Adrenal gland (tissue), 12 donors: ENCODE results near the gene TSKU. TPM values are rescaled to one million over a fixed set of nuclear protein-coding genes. Genes with fewer than 3 reads are reported as not detected.

Experiments
- DNase-seq, 7 donors: peaks; one replicate each; pipeline ENCODE4 v3.0.0-alpha.2; 2019 to 2020
- H3K27ac ChIP-seq, 5 donors: fragments of 200-600 bp; sonication (generic) in 4 of 5; 1 replicate in 3 of 5; 2 replicates in 2 of 5; pipeline versions ENCODE4 v1.5.1 to v1.8.0; 2016 to 2020; ENCODE audit warnings: mild to moderate bottlenecking in 1 of 5
- H3K27me3 ChIP-seq: fragments of 200-600 bp; 2 replicates; pipeline ENCODE4 v1.8.0; 2021
- H3K36me3 ChIP-seq, 2 donors: fragments of 200-600 bp; replicated peaks in 1 of 2; 1 replicate in 1 of 2; 2 replicates in 1 of 2; pipeline versions ENCODE4 v1.5.1 to v1.8.0; 2018 to 2022
- H3K4me1 ChIP-seq, 2 donors: fragments of 200-600 bp; replicated peaks in 1 of 2; 1 replicate in 1 of 2; 2 replicates in 1 of 2; pipeline versions ENCODE4 v1.5.1 to v1.8.0; 2018 to 2021
- H3K4me3 ChIP-seq, 4 donors: fragments of 200-600 bp; sonication (generic) in 3 of 4; one replicate each; pipeline ENCODE4 v1.5.1; 2016 to 2018
- H3K9me3 ChIP-seq, 3 donors: fragments of 200-600 bp; sonication (generic) in 1 of 3; replicated peaks in 1 of 3; 1 replicate in 2 of 3; 2 replicates in 1 of 3; pipeline versions ENCODE4 v1.5.1 to v1.8.0; 2016 to 2021
- POLR2A ChIP-seq, 2 donors: fragments of 450-650 bp; IDR thresholded peaks; one replicate each; pipeline ENCODE4 v1.6.1; 2017; ENCODE audit warnings: antibody characterized with exemption in 2 of 2, mild to moderate bottlenecking in 2 of 2, moderate library complexity in 1 of 2
- WGBS, 4 donors: extraction: QIAGEN DNeasy Blood & Tissue Kit in 2 of 4; methylation state at CpG; one replicate each; pipeline versions ENCODE4 v1.1.5 to v1.1.7; 2013 to 2017; 5-methylcytosine and 5-hydroxymethylcytosine counted together
- intact Hi-C, 2 donors: fragments of 100-400 bp; cut with DNase I; formaldehyde crosslinking; loops; one replicate each; pipeline versions ENCODE4 v1.14.1 to v1.15.0; 2022 to 2023
- polyA plus RNA-seq, 3 donors: library from polyadenylated mRNA; stranded (reverse); fragments of 200-250 nt in 2 of 3; fragments of 350-450 nt in 1 of 3; fragmentation: Illumina TruSeq in 1 of 3; extraction: RNeasy Lipid Tissue Mini Kit (QIAGEN cat#74804) in 1 of 3; gene quantifications; one replicate each; pipeline ENCODE4 v1.2.3, GENCODE V29; 2013 to 2014
- total RNA-seq, 9 donors: library from RNA; depleted of rRNA in 4 of 9; stranded (reverse); fragments of >200 nt in 4 of 9; fragments of 120-200 nt in 1 of 9; fragmentation: NEBNext Ultra II Directional in 1 of 9; extraction: Animal tissue kit (Norgen Biotek cat#: 25700) in 1 of 9; gene quantifications; one replicate each; pipeline versions ENCODE4 v1.1.0 to v1.2.4, GENCODE V29; 2013 to 2023
- TF ChIP-seq, protein P1 (sequence below), 6 experiments: fragments of 450-650 bp in 4 of 6; fragments of 200-600 bp in 2 of 6; sonication (generic) in 1 of 6; IDR thresholded peaks; 1 replicate in 5 of 6; 2 replicates in 1 of 6; pipeline versions ENCODE4 v1.5.1 to v1.8.0; 2016 to 2021; ENCODE audit warnings: antibody characterized with exemption in 6 of 6, mild to moderate bottlenecking in 2 of 6, moderate library complexity in 1 of 6
- donor health status: healthy with polysubstance abuse.
- donor health status: Bipolar disorder and iron deficiency.
- donor health status: DM: yes; HTN: yes; CAD: no.
- donor health status: DM: no; HTN: no; CAD: no.
- donor health status: DM: no; HTN: no; CAD: no.
- donor health status: DM: yes; HTN: yes; CAD: no.

Gene TSKU
- total and polyA plus RNA-seq, 12 donors, result 6.7 to 129 (median 12.7) TPM

DNA sequence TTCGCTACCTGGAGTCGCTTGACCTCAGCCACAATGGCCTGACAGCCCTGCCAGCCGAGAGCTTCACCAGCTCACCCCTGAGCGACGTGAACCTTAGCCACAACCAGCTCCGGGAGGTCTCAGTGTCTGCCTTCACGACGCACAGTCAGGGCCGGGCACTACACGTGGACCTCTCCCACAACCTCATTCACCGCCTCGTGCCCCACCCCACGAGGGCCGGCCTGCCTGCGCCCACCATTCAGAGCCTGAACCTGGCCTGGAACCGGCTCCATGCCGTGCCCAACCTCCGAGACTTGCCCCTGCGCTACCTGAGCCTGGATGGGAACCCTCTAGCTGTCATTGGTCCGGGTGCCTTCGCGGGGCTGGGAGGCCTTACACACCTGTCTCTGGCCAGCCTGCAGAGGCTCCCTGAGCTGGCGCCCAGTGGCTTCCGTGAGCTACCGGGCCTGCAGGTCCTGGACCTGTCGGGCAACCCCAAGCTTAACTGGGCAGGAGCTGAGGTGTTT lies 12.8 kb downstream of the TSKU start:
- H3K4me3 ChIP-seq, result no peak overlapping the region
- DNase-seq, result peak in 1 of 7 donors; percentile 39
- H3K27ac ChIP-seq, result no peak overlapping the region
- TF ChIP-seq, protein P1, sequence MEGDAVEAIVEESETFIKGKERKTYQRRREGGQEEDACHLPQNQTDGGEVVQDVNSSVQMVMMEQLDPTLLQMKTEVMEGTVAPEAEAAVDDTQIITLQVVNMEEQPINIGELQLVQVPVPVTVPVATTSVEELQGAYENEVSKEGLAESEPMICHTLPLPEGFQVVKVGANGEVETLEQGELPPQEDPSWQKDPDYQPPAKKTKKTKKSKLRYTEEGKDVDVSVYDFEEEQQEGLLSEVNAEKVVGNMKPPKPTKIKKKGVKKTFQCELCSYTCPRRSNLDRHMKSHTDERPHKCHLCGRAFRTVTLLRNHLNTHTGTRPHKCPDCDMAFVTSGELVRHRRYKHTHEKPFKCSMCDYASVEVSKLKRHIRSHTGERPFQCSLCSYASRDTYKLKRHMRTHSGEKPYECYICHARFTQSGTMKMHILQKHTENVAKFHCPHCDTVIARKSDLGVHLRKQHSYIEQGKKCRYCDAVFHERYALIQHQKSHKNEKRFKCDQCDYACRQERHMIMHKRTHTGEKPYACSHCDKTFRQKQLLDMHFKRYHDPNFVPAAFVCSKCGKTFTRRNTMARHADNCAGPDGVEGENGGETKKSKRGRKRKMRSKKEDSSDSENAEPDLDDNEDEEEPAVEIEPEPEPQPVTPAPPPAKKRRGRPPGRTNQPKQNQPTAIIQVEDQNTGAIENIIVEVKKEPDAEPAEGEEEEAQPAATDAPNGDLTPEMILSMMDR (IDR thresholded peaks at IDR 0.05), result no peak
- no peak for TF ChIP-seq POLR2A (IDR thresholded peaks at IDR 0.05)
- no peaks in the 10 kb centered on the region for H3K27me3 ChIP-seq
- H3K9me3 ChIP-seq, result no peaks in the 10 kb centered on the region
- WGBS, 4 donors, result 94 to 96% (median 95%) methylated on average over 12 to 26 of the region's 26 CpGs
- peaks cover 0 to 10% of the 10 kb centered on the region in 2 donors for H3K4me1 ChIP-seq
- no peaks in the 10 kb centered on the region for H3K36me3 ChIP-seq
- intact Hi-C loops, result loop anchor here in 1 of 2 donors (5.0 kb wide), 1 partner anchor 64 kb away; no protein-coding TSS in a partner anchor

DNA sequence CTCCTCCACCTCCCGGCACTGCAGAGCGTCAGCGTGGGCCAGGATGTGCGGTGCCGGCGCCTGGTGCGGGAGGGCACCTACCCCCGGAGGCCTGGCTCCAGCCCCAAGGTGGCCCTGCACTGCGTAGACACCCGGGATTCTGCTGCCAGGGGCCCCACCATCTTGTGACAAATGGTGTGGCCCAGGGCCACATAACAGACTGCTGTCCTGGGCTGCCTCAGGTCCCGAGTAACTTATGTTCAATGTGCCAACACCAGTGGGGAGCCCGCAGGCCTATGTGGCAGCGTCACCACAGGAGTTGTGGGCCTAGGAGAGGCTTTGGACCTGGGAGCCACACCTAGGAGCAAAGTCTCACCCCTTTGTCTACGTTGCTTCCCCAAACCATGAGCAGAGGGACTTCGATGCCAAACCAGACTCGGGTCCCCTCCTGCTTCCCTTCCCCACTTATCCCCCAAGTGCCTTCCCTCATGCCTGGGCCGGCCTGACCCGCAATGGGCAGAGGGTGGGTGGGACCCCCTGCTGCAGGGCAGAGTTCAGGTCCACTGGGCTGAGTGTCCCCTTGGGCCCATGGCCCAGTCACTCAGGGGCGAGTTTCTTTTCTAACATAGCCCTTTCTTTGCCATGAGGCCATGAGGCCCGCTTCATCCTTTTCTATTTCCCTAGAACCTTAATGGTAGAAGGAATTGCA lies 13.5 kb downstream of the TSKU start:
- peak in 1 of 7 donors; percentile 38 for DNase-seq
- Histone ChIP-seq H3K27ac (no peak overlapping the region), H3K27me3 (no peaks in the 10 kb centered on the region), H3K4me1 (peaks cover 0 to 10% of the 10 kb centered on the region in 2 donors), H3K9me3 (no peaks in the 10 kb centered on the region), H3K4me3 (no peak overlapping the region), H3K36me3 (no peaks in the 10 kb centered on the region)
- intact Hi-C loops, result loop anchor here in 1 of 2 donors (5.0 kb wide), 1 partner anchor 64 kb away; no protein-coding TSS in a partner anchor
- 89 to 97% (median 94%) methylated on average over 7 to 20 of the region's 20 CpGs for WGBS, 4 donors
- no peak for TF ChIP-seq POLR2A (IDR thresholded peaks at IDR 0.05)
- TF ChIP-seq, protein P1 (IDR thresholded peaks at IDR 0.05), result no peak

DNA sequence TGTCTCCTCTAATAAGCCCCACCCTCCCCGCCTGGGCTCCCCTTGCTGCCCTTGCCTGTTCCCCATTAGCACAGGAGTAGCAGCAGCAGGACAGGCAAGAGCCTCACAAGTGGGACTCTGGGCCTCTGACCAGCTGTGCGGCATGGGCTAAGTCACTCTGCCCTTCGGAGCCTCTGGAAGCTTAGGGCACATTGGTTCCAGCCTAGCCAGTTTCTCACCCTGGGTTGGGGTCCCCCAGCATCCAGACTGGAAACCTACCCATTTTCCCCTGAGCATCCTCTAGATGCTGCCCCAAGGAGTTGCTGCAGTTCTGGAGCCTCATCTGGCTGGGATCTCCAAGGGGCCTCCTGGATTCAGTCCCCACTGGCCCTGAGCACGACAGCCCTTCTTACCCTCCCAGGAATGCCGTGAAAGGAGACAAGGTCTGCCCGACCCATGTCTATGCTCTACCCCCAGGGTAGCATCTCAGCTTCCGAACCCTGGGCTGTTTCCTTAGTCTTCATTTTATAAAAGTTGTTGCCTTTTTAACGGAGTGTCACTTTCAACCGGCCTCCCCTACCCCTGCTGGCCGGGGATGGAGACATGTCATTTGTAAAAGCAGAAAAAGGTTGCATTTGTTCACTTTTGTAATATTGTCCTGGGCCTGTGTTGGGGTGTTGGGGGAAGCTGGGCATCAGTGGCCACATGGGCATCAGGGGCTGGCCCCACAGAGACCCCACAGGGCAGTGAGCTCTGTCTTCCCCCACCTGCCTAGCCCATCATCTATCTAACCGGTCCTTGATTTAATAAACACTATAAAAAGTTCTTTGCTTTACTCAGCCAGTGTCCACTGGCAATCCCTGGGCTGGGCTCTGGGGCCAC lies 14.4 kb downstream of the TSKU start:
- intact Hi-C loops, result loop anchor here (2.0 to 5.0 kb wide), 2 partner anchors 63 to 65 kb away; no protein-coding TSS in a partner anchor
- DNase-seq, result peak in 1 of 7 donors; percentile 46
- H3K4me1 ChIP-seq, result peaks cover 0 to 10% of the 10 kb centered on the region in 2 donors
- no peaks in the 10 kb centered on the region for H3K36me3 ChIP-seq
- no peak for TF ChIP-seq POLR2A (IDR thresholded peaks at IDR 0.05)
- WGBS, 4 donors, result 93 to 96% (median 95%) methylated on average over 9 to 11 of the region's 11 CpGs
- H3K27ac ChIP-seq, result no peak overlapping the region
- H3K4me3 ChIP-seq, result no peak overlapping the region
- no peaks in the 10 kb centered on the region for H3K9me3 ChIP-seq
- no peaks in the 10 kb centered on the region for H3K27me3 ChIP-seq

DNA sequence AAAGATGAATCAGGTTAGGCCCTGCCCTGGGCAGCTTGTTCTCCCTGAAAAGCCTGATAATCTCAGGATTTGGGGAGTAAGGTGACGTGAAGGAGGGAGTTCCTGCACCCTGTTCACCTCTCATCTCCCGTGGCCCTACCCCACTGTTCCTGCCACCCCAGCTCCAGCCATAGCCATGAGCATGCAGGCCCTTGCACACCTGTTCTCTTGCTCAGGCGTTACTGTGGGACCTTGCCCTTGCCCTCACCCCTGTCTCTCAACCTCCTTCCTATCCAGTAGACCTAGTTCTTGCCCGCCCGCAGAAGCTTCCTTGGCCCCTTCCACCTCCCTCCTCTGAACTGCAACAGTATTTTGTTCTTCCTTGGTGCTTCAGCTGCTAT lies 15.0 kb downstream of the TSKU start:
- Histone ChIP-seq H3K4me1 (peaks cover 0 to 10% of the 10 kb centered on the region in 2 donors), H3K9me3 (no peaks in the 10 kb centered on the region), H3K36me3 (no peaks in the 10 kb centered on the region), H3K27me3 (no peaks in the 10 kb centered on the region), H3K4me3 (no peak overlapping the region), H3K27ac (no peak overlapping the region)
- TF ChIP-seq, protein P1 (IDR thresholded peaks at IDR 0.05), result no peak
- TF ChIP-seq POLR2A (IDR thresholded peaks at IDR 0.05), result no peak
- intact Hi-C loops, result loop anchor here (2.0 to 5.0 kb wide), 2 partner anchors 63 to 66 kb away; no protein-coding TSS in a partner anchor
- peak in 1 of 7 donors; percentile 48 for DNase-seq
- 94 to 99% (median 97%) methylated on average over 5 of the region's 5 CpGs for WGBS, 4 donors
